Stimulated activated memory B cell treated with anti-CD40 and anti-IgM and Interleukin-4, amounts not matched to agents 10 μg/mL and 1 μg/mL and 100 μg/mL, for 72 hours (primary cell): ENCODE measurements around the gene BAAT.

ENCODE experiments used
- ATAC-seq: fragments of 150-1000 bp; cut with Tn5 transposase; 2 replicates; pipeline ENCODE4 v1.10.0; 2021
- H3K27ac Mint-ChIP-seq: one replicate; pipeline ENCODE4 v1.8.0; 2022; ENCODE audit warnings: mild to moderate bottlenecking, mixed read lengths
- H3K27me3 Mint-ChIP-seq: one replicate; pipeline ENCODE4 v1.8.0; 2022; ENCODE audit warnings: mixed read lengths
- H3K36me3 Mint-ChIP-seq: one replicate; pipeline ENCODE4 v1.8.0; 2022; ENCODE audit warnings: mixed read lengths
- H3K4me1 Mint-ChIP-seq: one replicate; pipeline ENCODE4 v1.8.0; 2022; ENCODE audit warnings: mixed read lengths
- H3K4me3 Mint-ChIP-seq: one replicate; pipeline ENCODE4 v1.8.0; 2022; ENCODE audit warnings: mild to moderate bottlenecking, moderate library complexity, mixed read lengths
- H3K9me3 Mint-ChIP-seq: one replicate; pipeline ENCODE4 v1.8.0; 2022; ENCODE audit warnings: mixed read lengths

Gene BAAT

GRCh38 chr9:101381118-101381517, 3.7 kb downstream of the BAAT start:
- Mint-ChIP-seq H3K4me3 (no peak overlapping the region), H3K27ac (no peak overlapping the region), H3K4me1 (no peaks in the 10 kb centered on the region), H3K9me3 (peaks cover 15% of the 10 kb centered on the region), H3K27me3 (peaks cover 15% of the 10 kb centered on the region), H3K36me3 (peaks cover 7% of the 10 kb centered on the region)
- ATAC-seq: no peak

DNA sequence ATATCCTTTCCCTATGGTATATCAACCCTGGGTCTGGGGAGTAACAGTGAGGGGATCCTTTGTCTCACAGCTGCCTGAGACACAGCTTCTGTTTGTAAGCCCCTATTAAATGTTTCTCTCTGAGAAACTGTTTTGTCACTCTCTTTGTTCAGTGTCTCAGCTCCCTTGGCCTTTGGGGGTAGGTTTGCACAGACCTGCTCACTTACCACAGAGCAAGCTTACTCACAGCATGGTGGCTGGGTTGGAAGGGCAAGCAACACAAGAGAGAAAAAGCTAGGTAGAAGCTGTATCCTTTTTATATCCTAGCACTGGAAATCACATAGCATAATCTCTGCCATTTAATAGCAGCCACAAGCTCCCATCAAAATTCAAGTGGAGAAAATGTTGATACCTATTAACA, 4.5 kb downstream of the BAAT start:
- Mint-ChIP-seq H3K36me3 (peaks cover 7% of the 10 kb centered on the region), H3K4me3 (no peak overlapping the region), H3K27me3 (peaks cover 20% of the 10 kb centered on the region), H3K27ac (no peak overlapping the region), H3K4me1 (no peaks in the 10 kb centered on the region), H3K9me3 (peaks cover 12% of the 10 kb centered on the region)
- ATAC-seq: no peak

DNA sequence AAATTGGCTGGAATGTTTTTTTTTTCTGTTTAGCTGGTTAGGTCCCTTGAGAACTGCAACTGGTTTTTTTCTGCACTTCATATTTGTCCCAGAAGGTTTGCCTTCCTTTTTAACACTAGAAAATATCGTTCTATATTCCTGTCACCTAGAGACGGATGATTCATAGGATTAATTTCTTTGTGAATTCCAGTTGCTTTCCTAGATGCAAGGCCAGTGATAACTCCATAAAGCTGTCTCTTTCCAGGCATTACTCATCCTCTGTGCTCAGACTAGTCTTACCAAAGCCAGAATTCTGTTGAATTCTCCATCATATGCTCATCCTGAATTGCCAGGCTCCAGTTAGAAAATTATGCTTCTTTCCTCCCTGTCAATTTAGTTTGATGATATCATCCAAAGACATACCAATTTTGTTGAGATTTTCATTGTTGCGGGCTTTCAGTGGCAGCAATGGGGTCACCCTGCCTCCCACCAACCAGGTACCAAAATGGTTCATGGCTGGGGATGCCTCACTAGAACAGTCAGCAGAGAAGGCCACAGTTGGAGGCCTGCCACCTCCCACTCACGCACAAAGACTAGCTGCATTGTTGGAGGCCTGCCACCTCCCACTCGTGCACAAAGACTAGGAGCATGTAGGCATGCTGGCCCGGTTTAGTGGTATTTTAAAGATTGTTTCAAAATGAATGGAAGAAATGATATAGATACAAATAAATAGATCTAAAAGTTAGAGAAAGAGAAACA, 8.5 kb downstream of the BAAT start:
- Mint-ChIP-seq H3K4me1 (no peaks in the 10 kb centered on the region), H3K27me3 (peaks cover 20% of the 10 kb centered on the region), H3K36me3 (no peaks in the 10 kb centered on the region), H3K9me3 (peaks cover 6% of the 10 kb centered on the region), H3K4me3 (no peak overlapping the region), H3K27ac (no peak overlapping the region)
- no peak for ATAC-seq

- Mint-ChIP-seq H3K4me3 (no peak overlapping the region), H3K36me3 (no peaks in the 10 kb centered on the region), H3K27me3 (peaks cover 20% of the 10 kb centered on the region), H3K4me1 (no peaks in the 10 kb centered on the region), H3K9me3 (peaks cover 6% of the 10 kb centered on the region), H3K27ac (no peak overlapping the region)
- ATAC-seq: no peak
These were observed 9.3 kb downstream of the BAAT start for GRCh38 chr9:101375546-101375945.

DNA sequence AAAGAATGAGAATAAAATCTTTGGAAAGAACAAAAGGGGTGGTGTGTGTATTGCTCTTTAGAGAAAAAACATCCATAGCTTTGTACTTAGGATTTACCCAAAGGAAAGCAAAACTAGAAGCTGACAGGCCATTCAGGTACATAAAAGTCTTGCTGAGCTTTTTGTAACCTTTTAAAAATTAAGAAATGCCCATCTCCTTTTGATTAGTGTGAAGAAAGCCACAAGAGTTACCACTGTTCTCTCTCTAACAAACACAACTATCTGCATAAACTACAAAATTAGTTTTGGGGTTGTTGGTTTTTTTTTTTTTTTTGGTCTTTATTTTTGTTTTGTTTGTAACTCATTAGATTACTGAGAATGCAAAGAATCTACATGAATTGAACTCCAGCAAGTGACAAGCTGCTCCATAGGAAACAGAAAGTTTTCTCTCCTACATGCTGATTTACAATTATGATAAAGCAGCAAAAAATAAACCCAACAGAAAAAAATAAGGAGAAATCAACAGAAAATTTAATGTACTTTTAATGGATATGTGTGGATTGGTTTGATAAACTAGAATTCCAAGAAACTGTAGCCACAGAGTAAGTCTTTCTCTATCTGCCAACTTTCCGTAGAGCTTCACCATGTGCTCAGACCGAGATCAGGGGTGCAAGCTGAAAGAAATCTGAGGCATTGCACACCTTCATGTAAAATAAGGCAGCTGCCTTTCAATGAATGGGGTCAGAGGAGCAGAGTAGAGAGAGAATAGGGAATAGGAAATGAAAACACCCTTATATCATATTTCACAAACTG, 12.3 kb downstream of the BAAT start:
- no peak for ATAC-seq
- Mint-ChIP-seq H3K4me1 (no peaks in the 10 kb centered on the region), H3K27me3 (peaks cover 20% of the 10 kb centered on the region), H3K4me3 (no peak overlapping the region), H3K27ac (no peak overlapping the region), H3K9me3 (peaks cover 1% of the 10 kb centered on the region), H3K36me3 (no peaks in the 10 kb centered on the region)

DNA sequence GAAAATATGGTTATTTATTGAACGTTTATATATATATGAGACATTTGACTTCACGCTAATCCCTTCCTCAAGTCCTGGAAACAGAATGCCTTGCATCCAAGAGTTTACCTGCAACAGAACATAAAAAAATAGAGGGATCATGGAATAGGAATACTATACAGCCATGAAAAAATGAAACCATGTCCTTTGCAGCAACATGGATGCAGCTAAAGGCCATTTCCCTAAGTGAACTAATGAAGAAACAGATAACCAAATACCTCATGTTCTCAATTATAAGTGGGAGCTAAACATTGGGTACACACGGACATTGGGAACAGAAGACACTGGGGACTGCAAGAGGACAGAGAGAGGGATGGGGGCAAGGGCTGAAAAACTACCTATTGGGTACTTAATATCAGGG, 13.0 kb downstream of the BAAT start:
- H3K27me3 Mint-ChIP-seq: peaks cover 13% of the 10 kb centered on the region
- no peak overlapping the region for H3K27ac Mint-ChIP-seq
- no peaks in the 10 kb centered on the region for H3K9me3 Mint-ChIP-seq
- H3K4me1 Mint-ChIP-seq: no peaks in the 10 kb centered on the region
- H3K4me3 Mint-ChIP-seq: no peak overlapping the region
- no peaks in the 10 kb centered on the region for H3K36me3 Mint-ChIP-seq
- no peak for ATAC-seq

GRCh38 chr9:101369884-101370531, 14.8 kb downstream of the BAAT start:
- no peaks in the 10 kb centered on the region for H3K4me1 Mint-ChIP-seq
- H3K27ac Mint-ChIP-seq: no peak overlapping the region
- no peaks in the 10 kb centered on the region for H3K36me3 Mint-ChIP-seq
- ATAC-seq: no peak
- no peaks in the 10 kb centered on the region for H3K27me3 Mint-ChIP-seq
- H3K9me3 Mint-ChIP-seq: no peaks in the 10 kb centered on the region
- H3K4me3 Mint-ChIP-seq: no peak overlapping the region

GRCh38 chr9:101369286-101369685, 15.5 kb downstream of the BAAT start:
- no peak for ATAC-seq
- Mint-ChIP-seq H3K36me3 (no peaks in the 10 kb centered on the region), H3K4me1 (no peaks in the 10 kb centered on the region), H3K27ac (no peak overlapping the region), H3K4me3 (no peak overlapping the region), H3K9me3 (no peaks in the 10 kb centered on the region), H3K27me3 (no peaks in the 10 kb centered on the region)

- no peak overlapping the region for H3K27ac Mint-ChIP-seq
- H3K4me1 Mint-ChIP-seq: no peaks in the 10 kb centered on the region
- H3K27me3 Mint-ChIP-seq: no peaks in the 10 kb centered on the region
- no peak overlapping the region for H3K4me3 Mint-ChIP-seq
- ATAC-seq: no peak
- no peaks in the 10 kb centered on the region for H3K36me3 Mint-ChIP-seq
- no peaks in the 10 kb centered on the region for H3K9me3 Mint-ChIP-seq
These were observed 17.5 kb downstream of the BAAT start for GRCh38 chr9:101367323-101367722.

GRCh38 chr9:101366038-101366756, 18.6 kb downstream of the BAAT start:
- no peaks in the 10 kb centered on the region for H3K9me3 Mint-ChIP-seq
- no peak overlapping the region for H3K4me3 Mint-ChIP-seq
- no peaks in the 10 kb centered on the region for H3K36me3 Mint-ChIP-seq
- no peaks in the 10 kb centered on the region for H3K27me3 Mint-ChIP-seq
- no peak for ATAC-seq
- no peak overlapping the region for H3K27ac Mint-ChIP-seq
- H3K4me1 Mint-ChIP-seq: no peaks in the 10 kb centered on the region

DNA sequence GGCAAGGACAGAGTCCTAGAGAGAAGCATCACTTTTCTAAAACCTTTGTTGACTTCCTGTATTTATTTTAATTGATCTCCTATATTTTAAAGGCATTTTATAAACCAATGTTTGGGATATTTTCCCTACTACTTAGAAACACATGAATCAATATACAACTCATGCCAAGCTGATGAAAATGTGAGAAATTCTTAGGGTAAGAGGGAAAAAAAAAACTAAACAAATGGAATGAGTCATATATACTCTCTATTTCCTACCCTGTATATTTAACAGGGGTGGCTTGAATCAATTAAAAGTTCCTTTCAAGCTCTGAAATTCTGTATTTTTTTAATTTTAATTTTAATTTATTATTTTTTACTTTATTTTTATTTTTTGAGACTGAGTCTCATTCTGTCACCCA, 19.6 kb downstream of the BAAT start:
- H3K9me3 Mint-ChIP-seq: no peaks in the 10 kb centered on the region
- no peaks in the 10 kb centered on the region for H3K4me1 Mint-ChIP-seq
- no peak overlapping the region for H3K27ac Mint-ChIP-seq
- H3K36me3 Mint-ChIP-seq: no peaks in the 10 kb centered on the region
- no peaks in the 10 kb centered on the region for H3K27me3 Mint-ChIP-seq
- H3K4me3 Mint-ChIP-seq: no peak overlapping the region
- no peak for ATAC-seq

DNA sequence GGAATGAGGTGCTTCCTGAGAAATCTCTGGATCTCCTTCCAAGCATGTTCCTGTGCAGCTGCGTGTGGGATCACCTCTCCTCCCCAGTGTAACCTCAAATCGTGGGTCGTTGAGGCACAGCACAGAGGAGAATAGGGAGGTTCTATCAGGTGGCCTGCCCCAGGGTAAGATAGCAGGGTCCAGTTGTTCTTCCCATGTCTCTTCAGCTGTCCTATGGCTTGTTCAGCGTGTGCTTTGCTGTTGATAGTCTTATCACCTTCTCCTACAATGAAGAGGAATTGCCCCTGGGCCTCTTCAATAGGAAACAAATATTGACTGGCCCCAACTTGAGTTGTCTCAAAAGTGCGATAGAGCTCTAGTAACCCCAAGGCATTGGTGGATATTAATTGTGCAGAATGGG, 22.4 kb downstream of the BAAT start:
- ATAC-seq: no peak
- H3K9me3 Mint-ChIP-seq: no peaks in the 10 kb centered on the region
- H3K36me3 Mint-ChIP-seq: no peaks in the 10 kb centered on the region
- H3K4me1 Mint-ChIP-seq: no peaks in the 10 kb centered on the region
- H3K27ac Mint-ChIP-seq: no peak overlapping the region
- H3K4me3 Mint-ChIP-seq: no peak overlapping the region
- no peaks in the 10 kb centered on the region for H3K27me3 Mint-ChIP-seq

- no peak overlapping the region for H3K27ac Mint-ChIP-seq
- no peak for ATAC-seq
- H3K4me1 Mint-ChIP-seq: no peaks in the 10 kb centered on the region
- H3K27me3 Mint-ChIP-seq: no peaks in the 10 kb centered on the region
- H3K36me3 Mint-ChIP-seq: no peaks in the 10 kb centered on the region
- H3K4me3 Mint-ChIP-seq: no peak overlapping the region
- no peaks in the 10 kb centered on the region for H3K9me3 Mint-ChIP-seq
These were observed 24.2 kb downstream of the BAAT start for GRCh38 chr9:101360647-101361046.

DNA sequence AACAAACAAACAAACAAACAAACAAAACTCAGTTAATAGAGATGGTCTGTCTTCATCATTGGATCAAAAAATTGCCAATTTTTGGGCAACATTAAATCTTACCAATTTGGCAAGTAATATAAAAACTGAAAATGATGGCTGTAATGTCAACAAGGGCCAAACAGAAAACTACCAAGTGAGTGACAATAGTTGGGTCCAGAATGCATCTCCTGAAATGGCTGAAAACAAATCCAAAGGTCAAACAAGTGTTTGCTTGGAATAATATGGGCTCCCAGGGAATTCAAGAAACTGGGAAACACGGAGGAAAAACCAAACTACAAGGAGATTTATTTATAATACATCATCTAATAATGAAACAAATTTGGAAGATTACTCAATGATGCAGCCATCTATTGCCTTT, 25.1 kb downstream of the BAAT start:
- ATAC-seq: no peak

DNA sequence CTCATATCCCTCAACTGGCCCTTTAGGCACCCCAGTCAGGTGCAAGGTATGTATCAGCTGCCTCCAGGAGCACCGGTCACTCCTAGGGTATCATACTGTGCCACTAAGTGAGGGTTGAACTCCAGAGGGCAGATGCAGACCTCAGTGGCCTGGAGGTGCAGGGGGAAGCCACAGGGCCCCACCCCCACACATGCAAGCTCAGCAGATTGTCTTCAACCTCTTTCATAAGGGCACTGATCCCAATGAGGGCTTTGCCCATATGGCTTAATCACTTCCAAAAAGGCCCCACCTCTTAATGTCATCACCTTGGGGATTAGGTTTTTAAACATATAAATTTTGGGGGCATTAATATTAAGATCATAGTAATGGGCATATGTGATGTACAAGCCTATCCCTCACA, 28.2 kb downstream of the BAAT start:
- Mint-ChIP-seq H3K27ac (no peak overlapping the region), H3K9me3 (no peaks in the 10 kb centered on the region), H3K4me1 (no peaks in the 10 kb centered on the region), H3K4me3 (no peak overlapping the region), H3K27me3 (peaks cover 12% of the 10 kb centered on the region), H3K36me3 (no peaks in the 10 kb centered on the region)
- ATAC-seq: no peak

More for the DNA sequence above, 25.1 kb downstream of the BAAT start:
- H3K27me3 Mint-ChIP-seq: no peaks in the 10 kb centered on the region
- no peak overlapping the region for H3K27ac Mint-ChIP-seq
- H3K4me3 Mint-ChIP-seq: no peak overlapping the region
- no peaks in the 10 kb centered on the region for H3K9me3 Mint-ChIP-seq
- no peaks in the 10 kb centered on the region for H3K4me1 Mint-ChIP-seq
- no peaks in the 10 kb centered on the region for H3K36me3 Mint-ChIP-seq
